HepG2 (cell line): ENCODE results near the gene LITAFD. TPM values are rescaled to one million over a fixed set of nuclear protein-coding genes. Genes with fewer than 3 reads are reported as not detected.

Experiments used
- ATF5 ChIP-seq: sonication (generic); formaldehyde crosslinking; IDR thresholded peaks from 2 replicates; pipeline ENCODE4 v1.4.0; 2020; ENCODE audit warnings: mild to moderate bottlenecking, low read depth, missing genetic modification reagents
- ATF7 ChIP-seq, 2 experiments: fragments of 450-650 bp in 1 of 2; sonication (generic) in 1 of 2; formaldehyde crosslinking in 1 of 2; IDR thresholded peaks; 2 replicates each; pipeline versions ENCODE4 v1.4.0 to v1.6.1; 2016 to 2020; ENCODE audit warnings: antibody characterized with exemption in 1 of 2, mild to moderate bottlenecking in 1 of 2, missing genetic modification reagents in 1 of 2
- BORCS8-MEF2B ChIP-seq: sonication (generic); formaldehyde crosslinking; IDR thresholded peaks from 2 replicates; pipeline ENCODE4 v1.8.0; 2022; ENCODE audit warnings: mild to moderate bottlenecking, missing genetic modification reagents
- CC2D1A ChIP-seq: sonication (generic); formaldehyde crosslinking; IDR thresholded peaks from 2 replicates; pipeline ENCODE4 v1.8.1; 2023; ENCODE audit warnings: mild to moderate bottlenecking, missing genetic modification reagents
- FIP1L1 ChIP-seq: fragments of 200-400 bp; formaldehyde crosslinking; IDR thresholded peaks from 2 replicates; pipeline ENCODE4 v1.6.1; 2018; ENCODE audit warnings: low read depth, mild to moderate bottlenecking, low read length, moderate library complexity, borderline replicate concordance; ENCODE audit not compliant: insufficient read depth
- KDM3A ChIP-seq: IDR thresholded peaks from 2 replicates; pipeline ENCODE4 v1.6.1; 2018; ENCODE audit warnings: low read depth, missing compliant biosample characterization
- NONO ChIP-seq, 2 experiments: fragments of 450-650 bp in 1 of 2; sonication (generic) in 1 of 2; formaldehyde crosslinking in 1 of 2; IDR thresholded peaks in 1 of 2; conservative IDR thresholded peaks in 1 of 2; 2 replicates each; pipeline versions ENCODE4 v1.6.1 to v1.8.0; 2017 to 2022; ENCODE audit warnings: mild to moderate bottlenecking in 1 of 2, missing genetic modification reagents in 1 of 2, moderate library complexity in 1 of 2
- TAF1 ChIP-seq: sonication (generic); formaldehyde crosslinking; IDR thresholded peaks from 2 replicates; pipeline ENCODE4 v1.4.0; 2020; ENCODE audit warnings: missing genetic modification reagents
- ZBTB38 ChIP-seq: sonication (generic); formaldehyde crosslinking; IDR thresholded peaks from 2 replicates; pipeline ENCODE4 v1.5.1; 2020; ENCODE audit warnings: mild to moderate bottlenecking, missing genetic modification reagents
- ZNF10 ChIP-seq: sonication (generic); formaldehyde crosslinking; IDR thresholded peaks from 2 replicates; pipeline ENCODE4 v1.4.0; 2020; ENCODE audit warnings: mild to moderate bottlenecking, low read depth, missing genetic modification reagents, borderline replicate concordance
- ZNF343 ChIP-seq: sonication (generic); formaldehyde crosslinking; IDR thresholded peaks from 2 replicates; pipeline ENCODE4 v1.4.0; 2020; ENCODE audit warnings: mild to moderate bottlenecking, missing genetic modification reagents
- ZNF414 ChIP-seq: sonication (generic); formaldehyde crosslinking; IDR thresholded peaks from 2 replicates; pipeline ENCODE4 v1.5.0; 2020; ENCODE audit warnings: missing genetic modification reagents
- ZNF839 ChIP-seq: sonication (generic); formaldehyde crosslinking; IDR thresholded peaks from 2 replicates; pipeline ENCODE4 v1.4.0; 2020; ENCODE audit warnings: missing genetic modification reagents, mild to moderate bottlenecking, borderline replicate concordance
- polyA plus RNA-seq, 8 experiments: library from polyadenylated mRNA; depleted of rRNA in 3 of 8; stranded (reverse) in 7 of 8; unstranded in 1 of 8; fragments of >200 nt; fragmentation: Illumina TruSeq in 4 of 8; extraction: Trizol in 4 of 8; gene quantifications; 2 replicates each; pipeline versions ENCODE4 v1.2.1 to v1.2.3, GENCODE V29; 2011 to 2016; ENCODE audit warnings: low read depth in 4 of 8, missing spikeins in 1 of 8, mixed read lengths in 1 of 8; ENCODE audit not compliant: insufficient read depth in 1 of 8
- total RNA-seq, 5 experiments: library from RNA; depleted of rRNA; stranded (reverse); fragments of >200 nt; fragmentation: Illumina TruSeq; extraction: Trizol; gene quantifications; 2 replicates each; pipeline ENCODE4 v1.2.3, GENCODE V29; 2016; ENCODE audit warnings: low read depth in 1 of 5
- TF ChIP-seq, protein P1 (sequence below): sonication (generic); formaldehyde crosslinking; IDR thresholded peaks from 2 replicates; pipeline ENCODE4 v1.4.0; 2020; ENCODE audit warnings: missing genetic modification reagents, mild to moderate bottlenecking, borderline replicate concordance
- TF ChIP-seq, protein P2 (sequence below): sonication (generic); formaldehyde crosslinking; IDR thresholded peaks from 2 replicates; pipeline ENCODE4 v1.4.0; 2020; ENCODE audit warnings: missing genetic modification reagents
- TF ChIP-seq, protein P3 (sequence below): sonication (generic); formaldehyde crosslinking; IDR thresholded peaks from 2 replicates; pipeline ENCODE4 v1.8.0; 2022; ENCODE audit warnings: mild to moderate bottlenecking, missing genetic modification reagents, moderate library complexity
- TF ChIP-seq, protein P4 (sequence below): sonication (generic); formaldehyde crosslinking; IDR thresholded peaks from 2 replicates; pipeline ENCODE4 v1.4.0; 2020; ENCODE audit warnings: missing genetic modification reagents

LITAFD gene
- total and polyA plus RNA-seq, 2 of the 13 experiments (the other 11 are each of a cell fraction or from before 2014, with no cell fraction given), result not detected

- no peak; the same call in 1 of the 2 replicates for TF ChIP-seq ZNF343 (CRISPR knock-in tag)
- no peak for TF ChIP-seq ZNF10 (CRISPR knock-in tag)
- TF ChIP-seq, protein P1, sequence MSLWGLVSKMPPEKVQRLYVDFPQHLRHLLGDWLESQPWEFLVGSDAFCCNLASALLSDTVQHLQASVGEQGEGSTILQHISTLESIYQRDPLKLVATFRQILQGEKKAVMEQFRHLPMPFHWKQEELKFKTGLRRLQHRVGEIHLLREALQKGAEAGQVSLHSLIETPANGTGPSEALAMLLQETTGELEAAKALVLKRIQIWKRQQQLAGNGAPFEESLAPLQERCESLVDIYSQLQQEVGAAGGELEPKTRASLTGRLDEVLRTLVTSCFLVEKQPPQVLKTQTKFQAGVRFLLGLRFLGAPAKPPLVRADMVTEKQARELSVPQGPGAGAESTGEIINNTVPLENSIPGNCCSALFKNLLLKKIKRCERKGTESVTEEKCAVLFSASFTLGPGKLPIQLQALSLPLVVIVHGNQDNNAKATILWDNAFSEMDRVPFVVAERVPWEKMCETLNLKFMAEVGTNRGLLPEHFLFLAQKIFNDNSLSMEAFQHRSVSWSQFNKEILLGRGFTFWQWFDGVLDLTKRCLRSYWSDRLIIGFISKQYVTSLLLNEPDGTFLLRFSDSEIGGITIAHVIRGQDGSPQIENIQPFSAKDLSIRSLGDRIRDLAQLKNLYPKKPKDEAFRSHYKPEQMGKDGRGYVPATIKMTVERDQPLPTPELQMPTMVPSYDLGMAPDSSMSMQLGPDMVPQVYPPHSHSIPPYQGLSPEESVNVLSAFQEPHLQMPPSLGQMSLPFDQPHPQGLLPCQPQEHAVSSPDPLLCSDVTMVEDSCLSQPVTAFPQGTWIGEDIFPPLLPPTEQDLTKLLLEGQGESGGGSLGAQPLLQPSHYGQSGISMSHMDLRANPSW (CRISPR knock-in tag), result no peak
- TF ChIP-seq ATF5 (CRISPR knock-in tag), result peak; percentile 83; the same call in 1 of the 2 replicates
- TF ChIP-seq, protein P2, sequence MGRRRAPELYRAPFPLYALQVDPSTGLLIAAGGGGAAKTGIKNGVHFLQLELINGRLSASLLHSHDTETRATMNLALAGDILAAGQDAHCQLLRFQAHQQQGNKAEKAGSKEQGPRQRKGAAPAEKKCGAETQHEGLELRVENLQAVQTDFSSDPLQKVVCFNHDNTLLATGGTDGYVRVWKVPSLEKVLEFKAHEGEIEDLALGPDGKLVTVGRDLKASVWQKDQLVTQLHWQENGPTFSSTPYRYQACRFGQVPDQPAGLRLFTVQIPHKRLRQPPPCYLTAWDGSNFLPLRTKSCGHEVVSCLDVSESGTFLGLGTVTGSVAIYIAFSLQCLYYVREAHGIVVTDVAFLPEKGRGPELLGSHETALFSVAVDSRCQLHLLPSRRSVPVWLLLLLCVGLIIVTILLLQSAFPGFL (CRISPR knock-in tag), result no peak
- no peak for TF ChIP-seq NONO (IDR thresholded peaks at IDR 0.05)
- TF ChIP-seq NONO (CRISPR knock-in tag; conservative IDR thresholded peaks at IDR 0.05), result peak; percentile 38; the same call in 1 of the 2 replicates
- TF ChIP-seq ZNF414 (CRISPR knock-in tag), result no peak
- TF ChIP-seq ATF7 (IDR thresholded peaks at IDR 0.05), result no peak
- no peak for TF ChIP-seq ATF7 (CRISPR knock-in tag; IDR thresholded peaks at IDR 0.05)
- no peak for TF ChIP-seq ZNF839 (CRISPR knock-in tag)
- peak; percentile 42; the same call in 1 of the 2 replicates for TF ChIP-seq KDM3A
- TF ChIP-seq TAF1 (CRISPR knock-in tag), result peak; percentile 75
- TF ChIP-seq CC2D1A (CRISPR knock-in tag), result 0 out of 2 replicates have a peak, but pooled peaks have one; percentile 84
- TF ChIP-seq, protein P3, sequence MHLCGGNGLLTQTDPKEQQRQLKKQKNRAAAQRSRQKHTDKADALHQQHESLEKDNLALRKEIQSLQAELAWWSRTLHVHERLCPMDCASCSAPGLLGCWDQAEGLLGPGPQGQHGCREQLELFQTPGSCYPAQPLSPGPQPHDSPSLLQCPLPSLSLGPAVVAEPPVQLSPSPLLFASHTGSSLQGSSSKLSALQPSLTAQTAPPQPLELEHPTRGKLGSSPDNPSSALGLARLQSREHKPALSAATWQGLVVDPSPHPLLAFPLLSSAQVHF, result no peak
- no peak for TF ChIP-seq FIP1L1
- peak; percentile 65; the same call in 1 of the 2 replicates for TF ChIP-seq ZBTB38
- peak; percentile 72 for TF ChIP-seq BORCS8-MEF2B (CRISPR knock-in tag)
- TF ChIP-seq, protein P4, sequence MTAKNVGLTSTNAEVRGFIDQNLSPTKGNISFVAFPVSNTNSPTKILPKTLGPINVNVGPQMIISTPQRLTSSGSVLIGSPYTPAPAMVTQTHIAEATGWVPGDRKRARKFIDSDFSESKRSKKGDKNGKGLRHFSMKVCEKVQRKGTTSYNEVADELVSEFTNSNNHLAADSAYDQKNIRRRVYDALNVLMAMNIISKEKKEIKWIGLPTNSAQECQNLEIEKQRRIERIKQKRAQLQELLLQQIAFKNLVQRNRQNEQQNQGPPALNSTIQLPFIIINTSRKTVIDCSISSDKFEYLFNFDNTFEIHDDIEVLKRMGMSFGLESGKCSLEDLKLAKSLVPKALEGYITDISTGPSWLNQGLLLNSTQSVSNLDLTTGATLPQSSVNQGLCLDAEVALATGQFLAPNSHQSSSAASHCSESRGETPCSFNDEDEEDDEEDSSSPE (CRISPR knock-in tag), result peak; percentile 81
These were observed 15.8 kb upstream of the LITAFD start (continued) for GRCh38 chr16:8866118-8866883.
